GM21576 (cell line): ENCODE data around the gene BTG1.

Experiments used
- ATAC-seq: cut with Tn5 transposase; IDR thresholded peaks from one replicate; pipeline ENCODE4 v1.9.1; 2021; ENCODE audit warnings: mild to moderate bottlenecking, moderate library complexity; ENCODE audit not compliant: unreplicated experiment

BTG1 gene

GRCh38 chr12:92134638-92135274 lies 10.9 kb downstream of the BTG1 start:
- no peak for ATAC-seq

GRCh38 chr12:92133795-92134637 lies 11.6 kb downstream of the BTG1 start:
- ATAC-seq: peak; percentile 33

- ATAC-seq: no peak
Observed at GRCh38 chr12:92133171-92133570, 12.5 kb downstream of the BTG1 start.

GRCh38 chr12:92132288-92132687 lies 13.4 kb downstream of the BTG1 start:
- no peak for ATAC-seq

- no peak for ATAC-seq
Observed at GRCh38 chr12:92130999-92131398, 14.6 kb downstream of the BTG1 start.

- ATAC-seq: no peak
Observed at GRCh38 chr12:92129609-92130008, 16.0 kb downstream of the BTG1 start.

- ATAC-seq: no peak
Observed at GRCh38 chr12:92128612-92129011, 17.0 kb downstream of the BTG1 start.

- ATAC-seq: no peak
Observed at GRCh38 chr12:92124689-92125029, 21.0 kb downstream of the BTG1 start.

GRCh38 chr12:92123780-92124688 lies 21.6 kb downstream of the BTG1 start:
- no peak for ATAC-seq

- no peak for ATAC-seq
Observed at GRCh38 chr12:92122941-92123779, 22.5 kb downstream of the BTG1 start.

GRCh38 chr12:92121826-92122225 lies 23.8 kb downstream of the BTG1 start:
- ATAC-seq: no peak

GRCh38 chr12:92118826-92119536 lies 26.7 kb downstream of the BTG1 start:
- ATAC-seq: no peak

- ATAC-seq: no peak
Observed at GRCh38 chr12:92114834-92115233, 30.8 kb downstream of the BTG1 start.

- no peak for ATAC-seq
Observed at GRCh38 chr12:92111256-92111655, 34.4 kb downstream of the BTG1 start.

- no peak for ATAC-seq
Observed at GRCh38 chr12:92110083-92110640, 35.5 kb downstream of the BTG1 start.

- no peak for ATAC-seq
Observed at GRCh38 chr12:92109613-92110012, 36.0 kb downstream of the BTG1 start.

GRCh38 chr12:92108651-92109050 lies 37.0 kb downstream of the BTG1 start:
- ATAC-seq: no peak

- ATAC-seq: no peak
Observed at GRCh38 chr12:92107621-92108131, 38.0 kb downstream of the BTG1 start.

- ATAC-seq: no peak
Observed at GRCh38 chr12:92107094-92107493, 38.6 kb downstream of the BTG1 start.
